Colon (tissue), 2 donors: ENCODE results near the gene POU6F2.

Experiments used
- FAIRE-seq: peaks from 2 replicates; lab custom pipeline; 2012; peaks lifted over from hg19 to GRCh38; lab: Jason Lieb, UNC
- donor health status: control.
- donor health status: control.

Gene POU6F2

DNA sequence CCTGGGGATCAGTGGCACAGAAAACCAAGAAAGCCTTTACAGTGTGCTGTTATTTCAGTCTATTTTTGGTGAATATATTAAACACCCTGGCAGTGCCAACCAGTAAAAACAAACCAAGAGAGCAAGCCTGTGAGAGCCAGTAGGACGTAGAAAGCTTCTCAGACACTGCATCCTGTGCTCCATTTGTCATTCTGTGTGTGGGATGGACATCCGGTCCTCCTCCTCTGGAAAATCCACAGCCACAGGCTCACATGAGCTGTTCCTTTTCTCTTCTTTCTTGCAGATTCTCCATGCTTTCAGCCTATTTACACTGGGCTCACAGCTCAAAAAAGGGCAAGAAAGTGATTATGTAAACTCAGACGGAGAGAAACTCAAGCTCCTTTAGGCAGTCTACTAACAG lies 468.8 kb downstream of the POU6F2 start:
- no peak for FAIRE-seq

DNA sequence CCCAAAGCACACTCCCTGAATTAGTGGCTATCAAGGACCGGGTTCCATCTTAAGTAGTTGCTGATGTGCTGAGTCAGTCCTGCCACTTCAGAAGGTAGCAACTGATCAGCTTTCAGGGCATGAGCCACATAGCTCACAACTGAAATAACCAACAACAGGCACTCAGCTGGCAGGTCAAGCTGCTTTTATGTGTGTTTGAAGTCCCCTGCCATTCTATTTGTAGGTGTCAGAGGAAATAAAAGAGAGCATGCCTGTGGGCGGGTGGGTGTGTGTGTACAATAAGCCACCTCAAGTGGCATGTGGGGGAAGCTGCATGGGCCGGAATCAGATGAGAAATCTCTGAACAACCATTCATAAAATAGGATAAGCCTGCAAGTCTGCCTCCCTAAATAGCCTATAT lies 474.2 kb downstream of the POU6F2 start:
- FAIRE-seq = no peak

DNA sequence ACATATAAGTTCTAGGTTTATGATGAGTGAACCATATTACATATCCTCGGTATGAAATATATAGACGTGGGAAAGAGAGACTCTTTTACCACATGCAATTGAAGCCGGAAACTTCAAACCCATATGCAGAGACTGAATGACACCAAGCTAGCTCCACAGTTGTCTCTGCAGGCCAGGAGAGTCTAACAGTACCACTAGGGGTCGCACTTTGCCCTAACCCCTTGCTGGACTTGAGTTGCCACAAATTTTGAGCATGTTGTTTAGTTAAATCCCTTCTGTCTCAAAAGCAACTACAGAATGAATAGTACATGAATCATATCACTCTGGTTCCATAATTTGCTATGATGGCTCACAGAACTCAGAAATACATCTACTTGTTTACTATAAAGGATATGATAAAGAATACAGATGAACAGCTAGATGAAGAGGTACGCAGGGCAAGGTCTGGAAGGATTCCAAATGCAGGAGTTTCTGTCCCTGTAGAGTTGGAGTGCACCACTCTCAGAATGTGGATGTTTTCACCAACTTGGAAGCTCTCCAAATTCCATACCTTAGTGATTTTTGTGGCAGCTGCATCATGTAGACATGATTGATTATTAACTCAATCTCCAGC lies 476.1 kb downstream of the POU6F2 start:
- FAIRE-seq = no peak

DNA sequence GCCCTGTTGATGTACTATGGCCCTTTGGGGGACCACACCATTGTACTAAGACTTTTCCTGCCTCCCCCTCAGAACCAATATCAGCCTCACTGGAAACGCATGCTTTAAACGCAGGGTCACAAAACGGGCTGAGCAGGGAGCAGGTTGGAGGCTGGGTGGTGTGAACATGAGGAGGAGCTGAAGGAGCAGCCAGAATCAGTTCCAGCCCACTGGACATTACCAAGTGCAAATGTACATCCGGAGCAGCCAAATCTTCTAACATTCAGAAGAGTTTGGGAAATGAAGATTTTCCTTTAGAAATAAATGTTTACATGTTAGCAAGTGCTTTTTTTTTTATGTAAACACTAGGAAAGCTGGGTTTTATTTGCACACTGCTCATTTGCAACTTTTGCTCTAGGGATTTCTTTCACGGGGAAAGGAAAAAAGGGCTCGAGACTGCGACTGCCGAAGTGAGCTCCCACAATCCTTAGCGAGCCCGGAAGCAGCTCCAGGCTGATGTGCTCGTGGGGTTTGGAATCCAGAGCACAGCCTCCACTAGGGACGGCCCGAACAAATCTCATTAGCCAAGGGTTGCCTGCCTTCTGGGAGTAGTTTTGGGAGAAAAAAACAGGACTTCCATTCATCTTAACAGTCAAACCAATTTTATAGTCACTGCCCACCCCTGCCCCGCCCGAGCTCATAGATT lies 480.5 kb downstream of the POU6F2 start:
- no peak for FAIRE-seq

DNA sequence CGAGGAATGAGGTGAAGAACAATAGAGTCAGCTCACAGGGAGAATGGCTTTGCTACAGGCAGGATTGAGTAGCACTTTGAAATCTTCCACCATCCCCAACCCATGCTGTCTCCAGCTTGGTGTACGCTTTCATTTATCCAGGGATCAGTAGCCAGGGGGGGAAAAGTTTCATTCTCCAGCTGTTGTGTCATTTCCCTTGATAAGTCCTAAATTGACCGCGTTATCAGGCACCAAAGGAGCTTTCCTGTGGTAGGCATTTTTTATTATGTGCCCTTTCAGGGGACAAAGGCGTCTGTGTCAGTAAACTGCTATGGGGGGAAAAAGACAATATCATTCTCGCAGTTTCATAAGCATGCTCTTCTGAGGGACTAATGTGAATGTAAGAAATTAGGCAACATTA lies 481.9 kb downstream of the POU6F2 start:
- FAIRE-seq = no peak

DNA sequence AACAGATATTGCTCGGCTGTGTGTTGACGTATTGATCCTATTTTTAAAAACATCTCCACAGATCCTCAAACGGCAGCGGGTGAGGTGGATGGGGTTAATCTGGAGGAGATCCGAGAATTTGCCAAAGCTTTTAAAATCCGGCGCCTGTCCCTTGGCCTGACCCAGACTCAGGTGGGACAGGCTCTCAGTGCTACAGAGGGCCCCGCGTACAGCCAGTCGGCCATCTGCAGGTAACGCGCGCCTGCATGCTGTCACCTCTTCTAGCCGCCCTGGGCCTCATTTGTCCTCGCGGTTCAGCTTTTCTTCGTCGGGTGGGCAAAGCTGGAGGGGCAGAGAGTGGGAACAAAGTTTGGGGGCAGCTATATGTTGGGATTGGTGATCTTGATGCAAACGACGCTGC lies 482.8 kb downstream of the POU6F2 start:
- no peak for FAIRE-seq

DNA sequence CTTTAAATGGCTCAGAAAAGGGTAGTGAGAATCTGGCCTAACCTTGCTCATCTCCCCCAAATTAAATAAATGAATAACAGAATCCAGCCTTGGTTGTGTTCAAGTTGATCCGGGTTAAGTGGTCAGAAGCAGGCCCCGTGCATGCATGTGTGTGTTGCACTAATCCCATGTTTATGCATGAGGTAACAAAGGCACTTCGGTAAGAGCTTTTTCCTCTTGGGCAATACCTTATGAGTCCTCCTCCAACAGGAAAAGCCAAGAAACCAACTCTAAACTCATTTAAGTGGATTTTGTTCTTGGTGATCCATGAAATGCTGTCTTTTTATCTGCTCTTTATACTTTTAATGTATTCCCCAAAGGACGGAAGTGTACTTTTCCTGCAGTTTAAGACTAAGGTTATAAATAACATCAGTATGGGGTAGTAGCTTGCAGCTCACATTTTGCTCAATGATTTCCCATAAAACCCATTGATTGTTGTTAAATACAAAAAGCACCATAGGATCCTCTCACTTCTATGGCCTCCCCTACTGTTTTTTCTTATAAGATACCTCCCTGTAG lies 483.6 kb downstream of the POU6F2 start:
- FAIRE-seq = no peak

DNA sequence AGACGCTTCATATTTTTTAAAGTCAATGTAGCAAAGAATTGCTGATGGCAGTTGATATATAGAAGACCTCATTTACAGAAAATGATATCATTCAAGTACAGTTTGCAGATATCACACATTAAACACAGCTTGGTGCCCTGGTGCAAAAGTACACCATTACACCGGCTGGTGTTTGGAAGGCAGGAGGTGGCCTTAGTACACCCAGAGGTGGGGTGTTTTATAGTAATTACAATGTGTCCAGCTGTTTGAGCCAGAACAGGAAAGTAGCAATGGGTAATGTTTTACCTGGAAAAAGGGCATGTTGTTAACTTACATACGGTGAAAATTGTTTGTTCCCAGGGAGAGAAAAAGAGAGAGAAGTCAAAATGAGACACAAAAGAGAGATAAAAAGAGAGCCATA lies 485.5 kb downstream of the POU6F2 start:
- no peak for FAIRE-seq

DNA sequence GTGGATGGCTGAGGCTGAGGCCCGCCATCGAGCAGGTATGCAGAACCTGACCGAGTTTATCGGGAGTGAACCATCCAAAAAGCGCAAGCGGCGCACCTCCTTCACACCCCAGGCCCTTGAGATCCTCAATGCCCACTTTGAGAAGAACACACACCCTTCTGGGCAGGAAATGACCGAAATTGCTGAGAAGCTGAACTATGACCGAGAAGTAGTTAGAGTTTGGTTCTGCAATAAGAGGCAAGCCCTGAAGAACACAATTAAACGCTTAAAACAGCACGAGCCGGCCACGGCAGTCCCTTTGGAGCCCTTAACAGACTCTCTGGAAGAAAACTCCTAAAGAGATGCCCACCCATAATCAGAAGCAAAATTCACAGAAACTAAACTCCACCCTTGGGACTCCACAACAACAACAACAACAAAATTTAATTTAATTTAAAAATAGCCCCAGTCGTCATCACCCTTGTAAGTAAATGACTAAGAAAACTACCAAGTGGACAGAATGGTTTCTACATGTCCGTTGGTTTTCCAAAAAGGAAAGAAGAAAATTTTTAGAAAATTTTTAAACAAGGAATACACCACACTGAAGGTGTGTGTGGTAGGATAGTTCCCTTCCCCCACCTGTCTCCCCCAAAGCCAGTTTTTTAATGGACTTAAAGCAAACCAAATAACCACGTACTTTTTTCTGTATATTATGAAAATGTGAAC lies 486.8 kb downstream of the POU6F2 start:
- FAIRE-seq = no peak

DNA sequence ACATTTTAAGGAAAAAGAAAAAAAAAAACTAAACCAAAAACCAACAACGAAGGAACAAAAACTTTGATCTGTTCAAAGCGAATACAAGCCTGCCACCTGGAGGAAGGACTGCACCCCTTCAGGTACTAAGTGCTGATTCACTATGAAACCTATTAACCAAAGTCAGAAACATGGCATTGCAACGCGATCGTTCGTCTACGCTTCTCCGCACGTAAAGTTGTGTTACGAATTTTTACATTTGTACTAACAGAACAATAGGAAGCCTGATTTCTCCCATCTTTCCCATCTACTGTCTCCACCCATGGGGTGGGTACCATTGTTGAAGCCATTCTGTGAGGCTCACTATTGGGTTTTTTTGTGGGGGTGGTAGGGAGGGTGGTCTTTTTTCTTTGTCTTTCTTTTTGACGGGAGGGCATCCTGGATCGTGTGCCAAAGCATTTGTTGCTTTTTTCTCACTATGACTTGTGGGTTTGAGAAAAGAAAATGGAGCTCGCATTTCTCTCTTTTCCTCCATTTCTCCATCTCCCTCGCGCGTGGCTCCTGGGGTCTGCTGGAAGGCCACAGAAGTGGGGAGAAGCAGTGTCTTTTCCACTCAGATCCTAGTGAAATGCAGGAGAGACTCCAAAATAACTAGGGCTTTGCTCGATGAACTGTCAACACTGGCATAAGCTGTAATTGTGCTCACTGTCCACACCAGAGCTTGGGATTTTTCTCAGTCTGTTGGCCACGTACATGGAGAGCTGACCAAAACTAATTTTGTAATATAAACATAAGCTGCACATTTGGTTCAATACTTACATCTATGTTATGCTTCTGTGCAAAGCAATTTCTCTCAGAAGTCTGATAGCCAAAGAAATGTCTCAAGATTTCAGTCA lies 487.6 kb downstream of the POU6F2 start:
- FAIRE-seq = peak; percentile 31

DNA sequence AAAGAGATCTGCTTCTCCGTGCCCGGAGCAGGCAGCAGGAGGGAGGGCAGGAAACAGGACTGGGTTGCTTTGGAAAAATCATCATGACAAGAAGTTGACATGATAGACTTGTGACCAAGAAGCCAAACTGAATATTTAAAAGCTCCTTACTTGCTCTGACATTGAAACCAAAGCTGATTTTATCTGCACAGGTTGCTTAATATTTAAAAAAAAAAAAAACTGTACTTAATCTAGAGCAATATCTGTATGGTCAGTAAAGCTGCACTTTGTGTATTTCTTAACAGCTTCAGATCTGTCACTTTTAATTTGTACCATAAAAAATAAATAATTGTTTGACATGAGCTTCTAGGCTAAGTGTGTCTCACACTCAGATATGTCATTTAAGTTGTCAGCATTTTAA lies 490.6 kb downstream of the POU6F2 start:
- FAIRE-seq = no peak

DNA sequence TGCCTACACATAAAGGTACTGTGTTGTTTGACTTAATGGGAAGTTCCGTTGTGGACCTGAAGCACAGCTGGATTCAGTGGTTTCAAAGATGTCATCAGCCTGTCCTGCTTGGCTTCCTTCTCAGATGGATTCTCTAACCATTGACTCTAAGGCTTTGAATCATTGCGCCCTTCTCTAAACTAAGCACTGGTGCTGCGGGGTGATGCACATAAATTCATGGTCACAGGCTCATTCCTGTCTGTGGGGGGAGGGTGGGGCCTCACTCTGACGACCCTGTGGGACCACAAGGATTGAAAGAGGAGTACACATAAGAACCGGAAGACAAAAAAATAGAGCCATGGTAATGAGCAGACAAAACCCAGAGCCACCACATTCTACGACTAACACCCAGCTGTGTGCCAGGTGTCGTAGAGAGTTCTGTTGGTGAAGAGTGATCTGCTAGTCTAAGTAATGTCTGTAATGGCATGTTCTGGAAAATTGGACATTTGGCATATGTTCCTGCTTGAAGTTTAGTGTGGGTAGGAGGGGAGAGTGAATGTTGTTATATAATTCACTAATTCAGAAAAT lies 491.2 kb downstream of the POU6F2 start:
- FAIRE-seq = no peak

DNA sequence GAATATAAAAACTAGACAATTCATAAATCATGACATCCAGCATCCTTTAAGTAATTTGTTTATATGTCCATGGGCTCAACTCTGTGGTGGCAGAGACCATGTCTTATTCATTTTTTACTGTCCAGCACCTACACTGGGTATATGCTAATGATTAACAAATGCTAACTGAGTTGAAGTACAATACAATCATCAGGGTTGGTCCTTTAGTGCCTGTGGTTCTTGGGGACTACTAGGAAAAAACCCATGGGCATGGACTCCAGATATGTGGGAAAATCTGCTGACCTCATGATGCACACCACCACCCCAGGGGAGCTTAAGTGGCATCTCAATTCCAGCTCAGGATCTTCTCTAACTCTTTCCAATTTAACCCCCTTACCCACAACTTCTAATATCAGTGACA lies 503.2 kb downstream of the POU6F2 start:
- FAIRE-seq = no peak

DNA sequence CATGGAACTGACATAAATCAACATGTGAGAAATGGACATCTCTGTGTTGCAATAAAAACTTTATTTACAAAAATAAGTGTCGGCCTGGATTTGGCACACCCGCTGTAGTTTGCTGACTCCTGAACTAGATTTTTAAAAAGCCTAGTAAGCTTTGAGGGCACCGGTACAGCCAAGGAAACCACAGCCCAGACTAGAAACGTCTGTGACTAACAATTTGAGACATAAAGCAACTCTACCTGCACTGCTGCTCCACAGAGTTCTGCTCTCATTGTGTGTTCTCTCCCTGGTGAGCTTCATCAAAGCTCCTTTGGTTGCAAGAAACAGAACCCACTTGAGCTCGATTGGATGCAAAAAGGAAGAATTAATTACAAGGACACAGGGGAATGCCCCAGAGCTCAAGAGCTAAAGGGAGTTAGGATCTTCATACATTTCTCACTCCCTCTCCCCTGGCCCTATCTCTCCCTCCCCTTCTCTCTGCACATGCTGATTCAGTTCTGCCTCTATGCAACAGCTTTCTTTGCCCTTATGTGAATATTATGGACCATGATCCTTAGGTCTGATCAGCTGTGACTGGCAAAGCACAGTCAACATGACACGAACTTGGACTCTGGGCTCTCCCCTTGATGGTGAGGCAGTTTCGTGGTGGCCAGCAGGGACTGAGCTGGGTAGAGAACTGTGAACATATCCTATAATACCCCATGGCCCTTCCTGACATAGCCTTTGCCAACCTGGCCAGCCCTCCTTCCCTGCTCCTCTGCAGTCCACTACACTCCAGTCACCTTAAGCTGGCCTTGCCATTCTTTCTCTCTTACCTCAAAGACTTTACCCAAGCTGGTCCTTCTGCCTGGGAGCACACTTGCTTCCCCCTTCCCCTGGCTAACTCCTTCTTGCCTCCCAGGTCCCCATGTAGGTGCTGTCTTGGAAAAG lies 511.0 kb downstream of the POU6F2 start:
- no peak for FAIRE-seq

DNA sequence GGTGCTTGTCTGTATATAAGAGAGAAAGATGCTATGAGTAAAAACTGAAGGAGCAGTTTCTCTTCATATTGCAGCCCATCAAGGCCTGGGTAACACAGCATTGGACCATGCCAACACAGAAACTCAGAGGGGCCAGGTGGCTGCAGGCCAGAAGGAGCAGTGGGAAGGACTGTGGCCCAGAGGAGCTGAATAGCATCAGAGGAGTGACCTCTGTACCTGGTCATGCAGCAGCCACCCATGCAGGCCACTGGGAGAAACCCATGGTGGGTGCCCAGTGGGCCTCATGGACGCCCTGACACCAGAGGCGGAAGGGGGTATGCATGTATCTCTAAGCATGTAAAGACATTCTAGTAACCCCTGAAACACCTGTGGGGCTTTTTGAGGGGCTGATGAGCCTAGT lies 512.6 kb downstream of the POU6F2 start:
- no peak for FAIRE-seq

DNA sequence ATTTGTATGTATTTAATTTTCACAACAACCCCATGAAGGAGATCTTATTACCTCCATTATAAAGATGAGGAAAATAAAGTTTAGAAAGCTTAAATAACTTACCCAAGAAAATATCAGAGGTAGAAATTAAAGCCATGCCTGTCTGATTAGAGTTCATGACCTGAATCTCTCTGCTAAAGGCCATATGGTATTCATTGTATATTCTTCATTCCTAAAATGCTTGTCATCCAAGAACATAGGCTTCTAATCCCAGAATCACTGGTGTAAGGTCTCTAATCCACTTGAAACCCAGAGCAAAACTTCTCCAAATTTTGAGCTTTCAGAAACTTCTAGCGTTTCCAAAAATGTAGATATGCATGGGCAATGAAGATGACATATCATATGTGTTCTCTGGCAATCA lies 516.2 kb downstream of the POU6F2 start:
- no peak for FAIRE-seq

DNA sequence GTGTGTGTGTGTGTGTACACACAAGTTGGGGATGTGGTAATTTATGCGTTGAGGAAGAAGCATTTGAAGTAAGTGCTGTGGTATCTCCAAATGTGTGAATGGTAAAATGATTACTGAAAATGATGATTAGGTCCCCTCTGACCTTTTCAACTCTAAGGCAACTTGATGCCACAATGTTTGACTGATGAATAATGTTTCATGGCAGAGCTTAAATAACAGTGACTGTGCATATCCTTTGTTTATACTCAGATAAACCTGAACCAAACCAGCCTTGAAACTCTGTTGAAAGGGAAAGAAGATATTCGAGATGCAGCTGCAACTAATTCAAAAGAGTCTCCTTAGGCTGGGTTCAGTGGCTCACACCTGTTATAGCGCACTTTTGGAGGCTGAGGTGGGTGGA lies 523.6 kb downstream of the POU6F2 start:
- no peak for FAIRE-seq

DNA sequence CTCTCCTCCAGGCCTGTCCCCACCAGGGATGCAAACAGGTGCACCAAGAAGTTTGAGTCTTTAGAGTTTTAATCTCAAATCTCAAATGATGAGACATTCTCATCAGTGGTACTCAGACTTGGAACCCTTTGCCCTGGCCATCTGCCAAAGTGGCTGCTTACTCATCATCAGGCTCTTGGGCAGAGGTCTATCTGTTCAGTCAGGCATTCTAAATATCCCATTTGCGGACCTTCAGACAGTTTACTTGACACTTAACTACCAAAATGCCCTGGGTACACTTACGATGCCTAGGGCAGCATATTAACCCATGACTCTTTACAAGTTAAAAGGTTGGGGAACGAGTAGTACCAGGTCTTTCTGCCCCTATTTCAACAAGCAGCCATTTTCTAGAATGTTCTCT lies 527.3 kb downstream of the POU6F2 start:
- no peak for FAIRE-seq

DNA sequence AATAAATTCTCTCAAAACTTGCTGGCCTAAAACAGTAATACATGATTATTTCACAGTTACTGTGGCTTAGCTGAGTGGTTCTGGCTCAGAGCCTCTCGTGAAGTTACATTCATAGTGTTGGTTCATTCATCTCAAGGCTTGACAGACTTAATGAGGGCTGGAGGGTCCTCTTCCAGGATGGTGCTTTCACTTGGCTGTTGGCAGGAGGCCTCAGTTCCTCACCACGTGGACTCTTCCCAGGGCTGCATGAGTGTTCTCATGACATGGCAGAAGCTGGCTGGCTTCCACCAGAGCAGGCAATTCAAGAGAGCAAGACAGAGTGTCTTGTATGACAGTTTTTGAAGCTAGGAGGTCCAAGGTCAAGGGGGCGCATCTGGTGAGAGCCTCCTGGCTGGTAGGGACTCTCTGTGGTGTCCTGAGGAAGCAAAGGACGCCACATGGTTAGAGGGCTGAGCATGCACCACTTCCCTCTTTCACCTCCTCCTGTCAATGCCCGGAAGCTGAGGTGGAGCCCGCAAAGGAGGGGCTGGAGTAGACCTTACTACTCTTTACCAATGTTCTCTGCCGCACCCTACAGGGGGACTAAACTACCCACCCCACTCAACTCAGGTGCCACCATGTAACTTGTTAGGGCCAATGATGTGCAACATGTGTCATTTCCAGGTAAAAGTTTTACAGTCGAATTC lies 530.3 kb downstream of the POU6F2 start:
- no peak for FAIRE-seq

DNA sequence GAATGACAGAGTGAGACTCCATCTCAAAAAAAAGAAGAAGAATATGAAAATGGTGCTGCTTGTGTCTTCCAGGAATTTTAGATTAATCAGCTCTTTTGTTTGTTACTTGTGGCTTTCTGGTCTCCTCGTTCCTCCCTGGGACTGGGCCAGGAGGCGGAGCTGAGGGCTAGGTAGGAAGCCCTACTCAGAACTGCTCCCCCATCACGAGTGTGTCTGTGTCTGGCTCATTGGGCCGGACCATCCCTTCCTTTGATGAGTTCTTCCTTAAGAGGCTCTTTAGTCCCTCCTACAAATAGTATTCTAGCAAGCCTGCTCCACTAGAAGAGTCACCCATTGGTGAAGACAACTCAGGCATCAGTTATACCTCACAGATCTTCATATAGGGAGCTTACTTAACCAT lies 531.7 kb downstream of the POU6F2 start:
- FAIRE-seq = no peak
